K562 treated with DMSO at 1 percent for 4 hours (cell line): ENCODE results near the gene JMJD7. TPM values are rescaled to one million over a fixed set of nuclear protein-coding genes. Genes with fewer than 3 reads are reported as not detected.

Source experiments
- total RNA-seq: library from RNA; unstranded; fragments of 300-600 nt; gene quantifications from 2 replicates; pipeline ENCODE4 v1.2.3, GENCODE V29; 2022; ENCODE audit not compliant: insufficient read depth

The JMJD7 gene
- 7.3 and 8.6 TPM in 2 replicates for total RNA-seq

DNA sequence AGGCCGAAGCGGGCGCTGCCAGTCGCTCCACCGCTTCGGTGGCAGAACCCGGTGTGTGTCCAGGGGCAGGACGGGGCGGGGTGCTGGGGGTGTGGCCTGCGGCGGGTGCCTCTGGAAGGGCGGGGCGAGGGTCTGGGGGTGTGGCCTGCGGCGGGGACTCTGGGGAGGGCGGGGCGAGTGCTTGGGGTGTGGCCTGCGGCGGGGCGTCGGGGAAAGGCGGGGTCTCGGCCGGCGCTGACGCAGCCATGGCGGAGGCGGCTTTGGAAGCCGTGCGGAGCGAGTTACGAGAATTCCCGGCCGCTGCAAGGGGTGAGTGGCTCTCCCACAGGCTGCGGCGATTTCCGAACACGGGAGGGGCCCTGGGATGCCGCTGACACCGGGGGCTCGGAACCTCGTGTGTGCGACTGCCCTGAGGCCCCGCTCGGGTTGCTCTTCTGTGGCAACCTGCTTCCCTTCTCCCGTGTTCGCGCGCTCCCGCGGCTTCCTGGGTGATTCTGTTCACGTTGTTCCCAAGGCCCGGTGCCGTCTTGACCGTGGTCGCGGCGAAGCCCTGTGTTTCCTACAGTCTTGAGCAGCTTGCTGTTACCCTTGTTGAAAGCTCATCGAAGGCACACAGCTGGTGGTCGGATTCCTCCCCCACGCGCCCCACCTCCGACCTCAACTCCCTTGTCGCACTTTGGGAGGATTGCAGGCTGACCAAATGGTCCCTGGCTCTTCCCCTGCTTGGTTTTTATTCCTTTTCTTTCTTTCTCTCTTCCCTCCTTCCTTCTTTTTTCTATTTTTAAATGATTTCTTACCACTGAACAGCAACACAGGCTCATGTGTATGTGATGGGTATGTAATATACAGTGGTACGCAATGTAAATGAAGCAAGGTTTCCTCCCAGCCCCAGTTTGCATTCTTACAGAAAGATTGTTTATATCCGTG, at the start of gene JMJD7:
JMJD7 (plus strand) TSS at position 213 of the 927 bp plus-strand sequence; CDS start at position 246, 33 bp downstream.

DNA sequence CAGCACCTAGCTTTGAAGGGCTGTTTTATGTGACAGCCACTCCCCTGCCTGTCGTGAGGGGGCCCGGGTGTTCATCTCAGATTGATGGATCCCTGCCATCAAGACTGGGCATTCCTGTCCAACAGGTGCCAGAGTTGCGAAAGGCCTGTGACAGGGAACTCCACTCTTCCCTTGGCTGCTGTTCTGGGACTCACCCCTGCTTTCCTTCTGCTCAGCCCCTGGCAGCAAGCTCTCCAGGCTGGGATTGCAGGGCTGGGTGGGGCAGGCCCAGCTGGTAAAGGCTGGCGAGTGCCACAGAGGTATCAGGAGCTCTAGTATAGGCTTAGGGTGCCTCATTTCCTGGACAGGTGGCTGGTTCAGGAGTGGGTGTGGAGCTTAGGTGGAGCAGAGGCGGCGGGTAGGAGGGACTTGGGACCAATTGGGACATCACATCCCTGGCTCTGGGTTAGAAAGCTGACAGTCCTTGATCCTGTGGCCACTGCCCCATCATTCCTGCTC, 10.6 kb downstream of the JMJD7 start, which contains the start of gene PLA2G4B:
PLA2G4B (plus strand) TSS at position 448 of the 498 bp plus-strand sequence. CDS start 67 bp downstream, outside the sequence.

Other genes with a start within 250 kb of the JMJD7 start
- 4.9 and 6.0 TPM in 2 replicates for gene MGA, start 167.7 kb upstream of the JMJD7 start, total RNA-seq
- gene MAPKBP1, start 53.6 kb upstream of the JMJD7 start, total RNA-seq, result 4.6 and 7.0 TPM in 2 replicates
- gene PLA2G4B, start 10.8 kb downstream of the JMJD7 start, total RNA-seq, result 4.4 and 4.6 TPM in 2 replicates
- gene SPTBN5, start 66.0 kb downstream of the JMJD7 start, total RNA-seq, result not detected in 2 replicates
- 5.7 and 7.3 TPM in 2 replicates for gene EHD4, start 144.5 kb downstream of the JMJD7 start, total RNA-seq
- not detected in 2 replicates for gene PLA2G4E, start 192.9 kb downstream of the JMJD7 start, total RNA-seq